Measurements from ENCODE around the gene ARPC4.

DNA sequence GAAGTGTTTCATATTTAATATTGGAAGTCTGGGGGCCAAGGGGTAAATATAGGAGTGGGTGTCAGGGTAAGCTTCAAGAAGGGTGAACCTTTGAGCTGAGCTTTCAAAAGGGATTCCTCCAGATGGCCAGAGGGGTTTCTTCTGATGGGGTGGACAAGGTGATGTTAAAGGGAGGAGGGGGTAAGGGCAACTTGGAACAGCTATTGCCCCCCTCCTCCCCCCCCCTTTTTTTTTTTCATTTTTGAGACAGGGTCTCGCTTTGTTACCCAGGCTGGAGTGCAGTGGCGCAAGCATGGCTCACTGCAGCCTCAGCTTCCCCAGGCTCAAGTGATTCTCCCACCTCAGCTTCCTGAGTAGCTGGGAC is 15.1 kb downstream of the ARPC4 start:
- TF ChIP-seq EZH2 (IDR thresholded peaks at IDR 0.05; ENCODE audit: borderline replicate concordance, low read length): no peak
- TF ChIP-seq, protein P1, sequence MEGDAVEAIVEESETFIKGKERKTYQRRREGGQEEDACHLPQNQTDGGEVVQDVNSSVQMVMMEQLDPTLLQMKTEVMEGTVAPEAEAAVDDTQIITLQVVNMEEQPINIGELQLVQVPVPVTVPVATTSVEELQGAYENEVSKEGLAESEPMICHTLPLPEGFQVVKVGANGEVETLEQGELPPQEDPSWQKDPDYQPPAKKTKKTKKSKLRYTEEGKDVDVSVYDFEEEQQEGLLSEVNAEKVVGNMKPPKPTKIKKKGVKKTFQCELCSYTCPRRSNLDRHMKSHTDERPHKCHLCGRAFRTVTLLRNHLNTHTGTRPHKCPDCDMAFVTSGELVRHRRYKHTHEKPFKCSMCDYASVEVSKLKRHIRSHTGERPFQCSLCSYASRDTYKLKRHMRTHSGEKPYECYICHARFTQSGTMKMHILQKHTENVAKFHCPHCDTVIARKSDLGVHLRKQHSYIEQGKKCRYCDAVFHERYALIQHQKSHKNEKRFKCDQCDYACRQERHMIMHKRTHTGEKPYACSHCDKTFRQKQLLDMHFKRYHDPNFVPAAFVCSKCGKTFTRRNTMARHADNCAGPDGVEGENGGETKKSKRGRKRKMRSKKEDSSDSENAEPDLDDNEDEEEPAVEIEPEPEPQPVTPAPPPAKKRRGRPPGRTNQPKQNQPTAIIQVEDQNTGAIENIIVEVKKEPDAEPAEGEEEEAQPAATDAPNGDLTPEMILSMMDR (IDR thresholded peaks at IDR 0.05; ENCODE audit: low read length): no peak
